Heart right ventricle (tissue), 16 donors: ENCODE results near the gene MAGI2. TPM values are rescaled to one million over a fixed set of nuclear protein-coding genes. Genes with fewer than 3 reads are reported as not detected.

Experiments used
- ATAC-seq, 8 donors: fragments of 200-7000 bp; cut with Tn5 transposase; one replicate each; pipeline ENCODE4 v1.9.1; 2020; ENCODE audit warnings: mild to moderate bottlenecking in 8 of 8, moderate library complexity in 8 of 8, moderate number of reproducible peaks in 1 of 8
- DNase-seq, 2 donors: peaks; one replicate each; pipeline ENCODE4 v3.0.0-alpha.2; 2020
- H3K27ac ChIP-seq, 10 donors: fragments of 200-600 bp; sonication (generic) in 2 of 10; one replicate each; pipeline versions ENCODE4 v1.5.0 to v1.8.0; 2020 to 2022; ENCODE audit warnings: mild to moderate bottlenecking in 3 of 10
- H3K27me3 ChIP-seq, 7 donors: fragments of 200-600 bp; one replicate each; pipeline ENCODE4 v1.8.0; 2021 to 2022; ENCODE audit warnings: mild to moderate bottlenecking in 2 of 7
- H3K36me3 ChIP-seq, 9 donors: fragments of 200-600 bp; sonication (generic) in 1 of 9; one replicate each; pipeline versions ENCODE4 v1.5.0 to v1.8.0; 2020 to 2022; ENCODE audit warnings: mild to moderate bottlenecking in 2 of 9
- H3K4me1 ChIP-seq, 9 donors: fragments of 200-600 bp; sonication (generic) in 1 of 9; one replicate each; pipeline versions ENCODE4 v1.5.0 to v1.8.0; 2020 to 2022; ENCODE audit warnings: mild to moderate bottlenecking in 4 of 9
- H3K4me3 ChIP-seq, 10 donors: fragments of 200-600 bp; sonication (generic) in 2 of 10; one replicate each; pipeline versions ENCODE4 v1.5.0 to v1.8.0; 2020 to 2022; ENCODE audit warnings: mild to moderate bottlenecking in 7 of 10, moderate library complexity in 2 of 10
- H3K9me3 ChIP-seq, 11 donors: fragments of 200-600 bp in 10 of 11; sonication (generic) in 2 of 11; one replicate each; pipeline versions ENCODE4 v1.5.0 to v1.8.0; 2013 to 2022; ENCODE audit warnings: mild to moderate bottlenecking in 2 of 11, control low read depth in 1 of 11, moderate library complexity in 1 of 11
- CTCF ChIP-seq, 9 donors: fragments of 200-600 bp; sonication (generic) in 2 of 9; IDR thresholded peaks; one replicate each; pipeline versions ENCODE4 v1.5.0 to v1.8.0; 2021 to 2022; ENCODE audit warnings: antibody characterized with exemption in 9 of 9, mild to moderate bottlenecking in 5 of 9, moderate library complexity in 1 of 9
- WGBS, 2 donors: extraction: QIAGEN DNeasy Blood & Tissue Kit; methylation state at CpG; one replicate each; pipeline ENCODE4 v1.1.7; 2013; ENCODE audit warnings: inconsistent platforms in 1 of 2; 5-methylcytosine and 5-hydroxymethylcytosine counted together
- intact Hi-C, 10 donors: fragments of 100-400 bp; cut with DNase I; formaldehyde crosslinking; loops; one replicate each; pipeline versions ENCODE4 v1.11.1 to v1.14.2; 2022
- polyA plus RNA-seq, 2 donors: library from polyadenylated mRNA; stranded (reverse); fragments of 200-250 nt; gene quantifications; one replicate each; pipeline ENCODE4 v1.2.3, GENCODE V29; 2013
- total RNA-seq, 10 donors: library from RNA; stranded (reverse); fragmentation: NEBNext Ultra II Directional in 3 of 10; extraction: Animal tissue kit (Norgen Biotek cat#: 25700) in 3 of 10; gene quantifications; one replicate each; pipeline versions ENCODE4 v1.2.1 to v1.2.4, GENCODE V29; 2021 to 2023
- donor health status: Arrhythmogenic right ventricular cardiomyopathy.
- donor health status: ischemic (EF 13 %, LVEDD 7.1; RV severe dilation, severe dysfunction).
- donor health status: healthy with polysubstance abuse.
- donor health status: DM: no; HTN: yes; CAD: no.
- donor health status: DM: no; HTN: no; CAD: no.
- donor health status: ischemic (EF 25% LVEDD 6.9; RV normal size, moderate dysfunction).
- donor health status: ischemic (EF 25% LVEDD 5.7; RV mildly dilated, moderate dysfunction).
- donor health status: healthy.
- donor health status: DM: yes; HTN: yes; CAD: no.
- donor health status: Ischemic cardiomyopathy.
- donor health status: ischemic (EF 35%, LVEDD 5.7; RV mildly dilated, moderate dysfunction).
- donor health status: nonischemic (EF 11% LVEDD 7.7; RV severe dilation, severe dysfunction).
- donor health status: DM: yes; HTN: yes; CAD: no.
- donor health status: PGD.
- donor health status: ischemic (EF 29% LVEDD 5.4; RV normal size, mild dysfunction).
- donor health status: nonischemic (EF 23%, LVEDD 6.1; RV moderate dilation, normal function).

MAGI2 gene
- total and polyA plus RNA-seq, 12 donors: 0.83 to 6.0 (median 4.1) TPM

- H3K4me3 ChIP-seq: no peak overlapping the region
- H3K27ac ChIP-seq: no peak overlapping the region
- WGBS, 2 donors: 85 to 90% methylated on average over 4 of the region's 4 CpGs
- intact Hi-C loops: no loop called here
- ATAC-seq: no peak
- H3K27me3 ChIP-seq: no peaks in the 10 kb centered on the region
- no peaks in the 10 kb centered on the region for H3K36me3 ChIP-seq
- H3K4me1 ChIP-seq: no peaks in the 10 kb centered on the region
- TF ChIP-seq CTCF (IDR thresholded peaks at IDR 0.05): no peak
- no peak for DNase-seq
- no peaks in the 10 kb centered on the region for H3K9me3 ChIP-seq
Measured at GRCh38 chr7:78635026-78635793, 818.3 kb downstream of the MAGI2 start.

- Histone ChIP-seq H3K4me3 (no peak overlapping the region), H3K4me1 (no peaks in the 10 kb centered on the region), H3K36me3 (no peaks in the 10 kb centered on the region), H3K27ac (no peak overlapping the region), H3K27me3 (no peaks in the 10 kb centered on the region), H3K9me3 (no peaks in the 10 kb centered on the region)
- 89 to 97% methylated on average over 1 of the region's 1 CpG for WGBS, 2 donors
- no peak for DNase-seq
- no peak for TF ChIP-seq CTCF (IDR thresholded peaks at IDR 0.05)
- intact Hi-C loops: no loop called here
- ATAC-seq: no peak
Measured at GRCh38 chr7:78634093-78634492, 819.4 kb downstream of the MAGI2 start.

GRCh38 chr7:78620920-78621319 lies 832.5 kb downstream of the MAGI2 start:
- Histone ChIP-seq H3K27ac (no peak overlapping the region), H3K36me3 (no peaks in the 10 kb centered on the region), H3K4me3 (no peak overlapping the region), H3K27me3 (no peaks in the 10 kb centered on the region), H3K4me1 (no peaks in the 10 kb centered on the region), H3K9me3 (peaks cover 0 to 5% (median 0%) of the 10 kb centered on the region in 11 donors)
- DNase-seq: no peak
- no peak for TF ChIP-seq CTCF (IDR thresholded peaks at IDR 0.05)
- WGBS, 2 donors: 62 to 69% methylated on average over 2 of the region's 2 CpGs
- intact Hi-C loops: no loop called here
- no peak for ATAC-seq

GRCh38 chr7:78616539-78616938 lies 836.9 kb downstream of the MAGI2 start:
- H3K27ac ChIP-seq: no peak overlapping the region
- no peak for TF ChIP-seq CTCF (IDR thresholded peaks at IDR 0.05)
- intact Hi-C loops: no loop called here
- H3K27me3 ChIP-seq: no peaks in the 10 kb centered on the region
- H3K4me1 ChIP-seq: no peaks in the 10 kb centered on the region
- ATAC-seq (no peak), DNase-seq (no peak)
- no peaks in the 10 kb centered on the region for H3K9me3 ChIP-seq
- H3K36me3 ChIP-seq: no peaks in the 10 kb centered on the region
- H3K4me3 ChIP-seq: no peak overlapping the region
